ENCODE data around the gene ZCCHC8.

DNA sequence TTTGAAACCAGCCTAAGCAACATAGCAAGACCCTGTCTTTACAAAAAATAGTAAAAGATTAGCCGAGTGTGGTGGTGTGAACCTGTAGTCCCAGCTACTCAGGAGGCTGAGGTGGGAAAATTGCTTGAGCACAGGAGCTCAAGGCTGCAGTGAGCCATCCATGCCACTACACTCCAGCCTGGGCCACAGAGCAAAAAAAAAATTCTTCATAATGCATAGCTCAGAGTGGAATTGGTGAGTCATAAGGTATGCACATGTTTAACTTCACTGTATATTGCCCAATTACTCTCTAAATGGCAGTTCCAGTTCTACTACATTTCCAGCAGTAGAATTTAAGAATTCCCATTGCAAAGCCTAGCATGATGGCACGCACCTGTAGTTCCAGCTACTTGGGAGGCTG, 51.4 kb downstream of the ZCCHC8 start:
- TF ChIP-seq, protein P1, sequence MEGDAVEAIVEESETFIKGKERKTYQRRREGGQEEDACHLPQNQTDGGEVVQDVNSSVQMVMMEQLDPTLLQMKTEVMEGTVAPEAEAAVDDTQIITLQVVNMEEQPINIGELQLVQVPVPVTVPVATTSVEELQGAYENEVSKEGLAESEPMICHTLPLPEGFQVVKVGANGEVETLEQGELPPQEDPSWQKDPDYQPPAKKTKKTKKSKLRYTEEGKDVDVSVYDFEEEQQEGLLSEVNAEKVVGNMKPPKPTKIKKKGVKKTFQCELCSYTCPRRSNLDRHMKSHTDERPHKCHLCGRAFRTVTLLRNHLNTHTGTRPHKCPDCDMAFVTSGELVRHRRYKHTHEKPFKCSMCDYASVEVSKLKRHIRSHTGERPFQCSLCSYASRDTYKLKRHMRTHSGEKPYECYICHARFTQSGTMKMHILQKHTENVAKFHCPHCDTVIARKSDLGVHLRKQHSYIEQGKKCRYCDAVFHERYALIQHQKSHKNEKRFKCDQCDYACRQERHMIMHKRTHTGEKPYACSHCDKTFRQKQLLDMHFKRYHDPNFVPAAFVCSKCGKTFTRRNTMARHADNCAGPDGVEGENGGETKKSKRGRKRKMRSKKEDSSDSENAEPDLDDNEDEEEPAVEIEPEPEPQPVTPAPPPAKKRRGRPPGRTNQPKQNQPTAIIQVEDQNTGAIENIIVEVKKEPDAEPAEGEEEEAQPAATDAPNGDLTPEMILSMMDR (conservative IDR thresholded peaks at IDR 0.05) = no peak
- no peak for TF ChIP-seq ZFX (IDR thresholded peaks at IDR 0.05)
